ENCODE measurements around the gene FGA. TPM values are rescaled to one million over a fixed set of nuclear protein-coding genes. Genes with fewer than 3 reads are reported as not detected.

FGA gene
- total and polyA plus RNA-seq, 7 donors = 0.79 to 0.83 TPM; not detected in 5

- H3K27me3 ChIP-seq (ENCODE audit: insufficient read depth in 3 of 3, low read length in 2 of 3) = no peaks in the 10 kb centered on the region
- no peak overlapping the region for H3K27ac ChIP-seq
- H3K36me3 ChIP-seq (ENCODE audit: insufficient read depth in 1 of 2, low read depth in 1 of 2) = no peaks in the 10 kb centered on the region
- DNase-seq (no peak), ATAC-seq (no peak)
- H3K4me1 ChIP-seq = no peaks in the 10 kb centered on the region
- WGBS, 3 donors = 77 to 86% (median 82%) methylated on average over 3 of the region's 3 CpGs
- no peak overlapping the region for H3K4me3 ChIP-seq
- TF ChIP-seq CTCF (IDR thresholded peaks at IDR 0.05) = no peak
- intact Hi-C loops (cut with DNase I) = no loop called here
- H3K9me3 ChIP-seq = no peaks in the 10 kb centered on the region
These were observed 1.3 kb upstream of the FGA start for GRCh38 chr4:154591890-154592289.

- Histone ChIP-seq H3K27ac (no peak overlapping the region), H3K4me1 (no peaks in the 10 kb centered on the region), H3K4me3 (no peak overlapping the region), H3K9me3 (no peaks in the 10 kb centered on the region), H3K36me3 (ENCODE audit: insufficient read depth in 1 of 2, low read depth in 1 of 2) (no peaks in the 10 kb centered on the region), H3K27me3 (ENCODE audit: insufficient read depth in 3 of 3, low read length in 2 of 3) (no peaks in the 10 kb centered on the region)
- intact Hi-C loops (cut with DNase I) = no loop called here
- DNase-seq (no peak), ATAC-seq (no peak)
- no peak for TF ChIP-seq CTCF (IDR thresholded peaks at IDR 0.05)
- WGBS, 3 donors = 69 to 71% (median 70%) methylated on average over 7 of the region's 7 CpGs
These were observed 995 bp downstream of the FGA start for GRCh38 chr4:154589296-154590197.

- DNase-seq (no peak), ATAC-seq (no peak)
- no peak overlapping the region for H3K27ac ChIP-seq
- no peaks in the 10 kb centered on the region for H3K27me3 ChIP-seq (ENCODE audit: insufficient read depth in 3 of 3, low read length in 2 of 3)
- no peak overlapping the region for H3K4me3 ChIP-seq
- intact Hi-C loops (cut with DNase I) = no loop called here
- 80 to 90% (median 81%) methylated on average over 2 of the region's 2 CpGs for WGBS, 3 donors
- H3K36me3 ChIP-seq (ENCODE audit: insufficient read depth in 1 of 2, low read depth in 1 of 2) = no peaks in the 10 kb centered on the region
- no peaks in the 10 kb centered on the region for H3K9me3 ChIP-seq
- H3K4me1 ChIP-seq = no peaks in the 10 kb centered on the region
- TF ChIP-seq CTCF (IDR thresholded peaks at IDR 0.05) = no peak
These were observed 2.3 kb downstream of the FGA start for GRCh38 chr4:154588198-154588597.

GRCh38 chr4:154586296-154587033 is 4.1 kb downstream of the FGA start:
- Histone ChIP-seq H3K27ac (no peak overlapping the region), H3K36me3 (ENCODE audit: insufficient read depth in 1 of 2, low read depth in 1 of 2) (no peaks in the 10 kb centered on the region), H3K27me3 (ENCODE audit: insufficient read depth in 3 of 3, low read length in 2 of 3) (no peaks in the 10 kb centered on the region), H3K9me3 (no peaks in the 10 kb centered on the region), H3K4me1 (no peaks in the 10 kb centered on the region), H3K4me3 (no peak overlapping the region)
- no peak for TF ChIP-seq CTCF (IDR thresholded peaks at IDR 0.05)
- intact Hi-C loops (cut with DNase I) = no loop called here
- DNase-seq (no peak), ATAC-seq (no peak)
- WGBS, 3 donors = 84 to 88% (median 85%) methylated on average over 13 of the region's 13 CpGs
